Brain microvascular endothelial cell (primary cell): ENCODE measurements around the gene ATP2B2.

ENCODE experiments used
- DNase-seq: peaks from one replicate; pipeline ENCODE4 v3.0.0-alpha.2; 2020
- H3K27ac ChIP-seq: fragments of 250-450 bp; sonication (Bioruptor Pico); 2 replicates; pipeline ENCODE4 v1.5.1; 2020; ENCODE audit warnings: mild to moderate bottlenecking, moderate library complexity
- H3K27me3 ChIP-seq: fragments of 250-450 bp; sonication (Bioruptor Pico); replicated peaks from 2 replicates; pipeline ENCODE4 v1.5.1; 2020; ENCODE audit warnings: mild to moderate bottlenecking
- H3K36me3 ChIP-seq: fragments of 250-450 bp; sonication (Bioruptor Pico); replicated peaks from 2 replicates; pipeline ENCODE4 v1.5.1; 2020; ENCODE audit warnings: mild to moderate bottlenecking
- H3K4me3 ChIP-seq: 2 replicates; pipeline ENCODE4 v1.5.1; 2011; ENCODE audit warnings: low read depth, mild to moderate bottlenecking, control low read depth, low read length, moderate library complexity
- CTCF ChIP-seq: IDR thresholded peaks from 2 replicates; pipeline ENCODE4 v1.5.1; 2011; ENCODE audit warnings: low read depth, mild to moderate bottlenecking, moderate library complexity, low read length, control low read depth, inconsistent platforms; ENCODE audit errors: missing control alignments
- in situ Hi-C: cut with HindIII; loops from 2 replicates; pipeline ENCODE4 v1.10.0; 2017; ENCODE audit warnings: low sequenced_read_pairs, low pct_ligation_motif_present

Gene ATP2B2

DNA sequence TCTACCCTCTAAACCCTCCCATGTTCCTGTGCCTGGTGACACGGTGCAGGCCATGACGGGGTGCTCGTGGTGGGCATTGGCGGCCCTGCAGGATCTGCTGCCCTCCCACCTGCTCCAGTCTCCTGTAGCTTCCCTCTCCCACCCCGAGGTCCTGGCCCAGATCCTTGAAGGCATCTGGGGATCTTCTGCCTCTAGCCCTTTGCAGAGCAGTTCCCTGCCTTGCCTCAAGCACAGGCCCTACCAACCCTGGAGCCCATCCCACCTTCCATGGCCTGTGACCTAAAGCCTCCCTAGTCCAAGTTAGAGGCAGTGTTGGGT, 157.0 kb downstream of the ATP2B2 start:
- no peak for DNase-seq
- Histone ChIP-seq H3K4me3 (no peak overlapping the region), H3K36me3 (no peaks in the 10 kb centered on the region), H3K27me3 (no peaks in the 10 kb centered on the region), H3K27ac (no peak overlapping the region)
- no peak for TF ChIP-seq CTCF
- in situ Hi-C loops, result no loop called here

DNA sequence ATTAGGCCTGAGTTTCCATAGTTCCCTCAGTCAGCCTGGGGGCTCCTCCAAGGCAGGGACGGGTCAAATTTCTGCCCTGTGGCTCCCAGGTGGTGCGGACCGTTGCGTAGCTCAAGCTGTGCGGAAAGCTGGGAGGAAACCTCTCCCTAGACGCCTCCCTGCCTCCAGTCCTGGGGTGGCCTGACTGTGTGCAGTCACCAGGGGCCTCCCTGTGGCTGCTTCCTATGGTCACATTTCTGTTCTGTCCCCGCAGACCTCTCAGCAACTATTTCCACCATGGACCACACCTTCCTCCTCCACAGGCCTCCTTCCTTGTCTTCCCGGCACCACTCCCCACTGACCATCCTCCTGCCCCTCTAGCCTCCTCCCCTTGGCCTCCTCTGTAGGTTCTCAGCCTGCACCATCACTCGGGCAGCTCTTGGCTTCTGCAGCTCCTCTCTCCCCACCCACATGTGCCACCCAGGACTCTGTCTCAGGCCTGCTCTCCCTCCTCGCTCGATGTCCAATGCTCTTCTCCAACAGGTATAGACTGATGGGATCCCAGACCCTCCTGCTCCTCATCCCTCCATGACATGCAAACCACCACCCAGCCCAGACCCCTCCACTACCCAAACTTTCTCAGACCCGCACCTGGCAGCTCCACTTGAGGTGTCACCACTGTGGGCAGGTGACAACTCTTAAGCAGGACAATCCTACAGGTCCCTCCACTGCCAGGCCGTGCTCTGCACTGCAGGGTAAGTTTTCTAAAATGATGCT, 157.6 kb downstream of the ATP2B2 start:
- no peaks in the 10 kb centered on the region for H3K36me3 ChIP-seq
- TF ChIP-seq CTCF, result no peak
- no peak for DNase-seq
- H3K4me3 ChIP-seq, result no peak overlapping the region
- H3K27ac ChIP-seq, result no peak overlapping the region
- no peaks in the 10 kb centered on the region for H3K27me3 ChIP-seq
- in situ Hi-C loops, result no loop called here

- H3K27ac ChIP-seq, result no peak overlapping the region
- TF ChIP-seq CTCF, result no peak
- in situ Hi-C loops, result no loop called here
- H3K36me3 ChIP-seq, result no peaks in the 10 kb centered on the region
- H3K4me3 ChIP-seq, result no peak overlapping the region
- DNase-seq, result no peak
- no peaks in the 10 kb centered on the region for H3K27me3 ChIP-seq
These were observed 159.5 kb downstream of the ATP2B2 start for GRCh38 chr3:10345911-10346310.

DNA sequence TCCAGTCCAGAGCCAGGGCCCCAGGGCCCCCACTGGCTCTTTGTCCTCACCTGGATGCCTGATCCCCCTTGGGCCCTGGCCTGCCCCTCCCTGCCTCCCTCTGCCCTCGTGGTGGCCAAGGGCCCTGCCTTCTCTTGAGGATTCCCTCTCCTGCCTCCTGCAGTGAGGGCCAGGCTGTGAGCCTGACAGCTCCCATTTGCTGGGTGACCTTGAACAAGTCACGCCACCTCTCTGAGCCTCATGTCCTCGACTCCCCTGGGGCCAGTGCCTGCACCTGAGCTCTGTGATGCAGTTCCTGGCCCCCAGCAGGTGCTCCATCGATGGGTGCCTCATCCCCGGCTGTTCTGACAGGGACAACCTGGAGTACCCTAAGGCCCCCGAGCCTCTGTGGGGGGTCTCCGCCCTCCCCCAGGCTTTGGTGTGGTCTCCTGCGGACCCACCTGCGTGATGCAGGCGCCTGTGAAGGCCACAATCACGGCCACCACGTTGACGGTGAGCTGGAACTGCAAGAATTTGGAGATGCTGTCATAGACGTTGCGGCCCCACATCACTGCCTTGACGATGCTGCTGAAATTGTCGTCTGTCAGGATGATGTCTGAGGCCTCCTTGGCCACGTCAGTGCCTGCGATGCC, 160.3 kb downstream of the ATP2B2 start:
- Histone ChIP-seq H3K27me3 (no peaks in the 10 kb centered on the region), H3K27ac (no peak overlapping the region), H3K4me3 (no peak overlapping the region), H3K36me3 (no peaks in the 10 kb centered on the region)
- TF ChIP-seq CTCF, result no peak
- in situ Hi-C loops, result no loop called here
- DNase-seq, result no peak

- no peaks in the 10 kb centered on the region for H3K27me3 ChIP-seq
- no peak for DNase-seq
- no peak overlapping the region for H3K4me3 ChIP-seq
- peak; percentile 97 for TF ChIP-seq CTCF
- H3K27ac ChIP-seq, result no peak overlapping the region
- H3K36me3 ChIP-seq, result no peaks in the 10 kb centered on the region
- in situ Hi-C loops, result no loop called here
These were observed 161.0 kb downstream of the ATP2B2 start for GRCh38 chr3:10344147-10344943.
